GM23338 (cell line): ENCODE data around the gene SDHAF3. TPM values are rescaled to one million over a fixed set of nuclear protein-coding genes. Genes with fewer than 3 reads are reported as not detected.

Experiments
- CREB1 ChIP-seq: fragments of 250-450 bp; sonication (Bioruptor Pico); IDR thresholded peaks from 2 replicates; pipeline ENCODE4 v1.5.0; 2020; ENCODE audit warnings: low read depth, mild to moderate bottlenecking, moderate library complexity
- EZH2 ChIP-seq: fragments of 200-600 bp; sonication (generic); IDR thresholded peaks from one replicate; pipeline ENCODE4 v1.8.0; 2017; ENCODE audit warnings: antibody characterized with exemption, mild to moderate bottlenecking, low read depth; ENCODE audit not compliant: unreplicated experiment
- EZH2phosphoT487 ChIP-seq: fragments of 200-600 bp; sonication (generic); IDR thresholded peaks from one replicate; pipeline ENCODE4 v1.8.1; 2018; ENCODE audit warnings: antibody characterized with exemption; ENCODE audit not compliant: unreplicated experiment
- JUNB ChIP-seq: IDR thresholded peaks from one replicate; pipeline ENCODE4 v1.6.1; 2016; ENCODE audit warnings: antibody characterized with exemption; ENCODE audit not compliant: unreplicated experiment
- STAT1 ChIP-seq: IDR thresholded peaks from one replicate; pipeline ENCODE4 v1.6.1; 2016; ENCODE audit warnings: antibody characterized with exemption; ENCODE audit not compliant: unreplicated experiment
- polyA plus RNA-seq: library from polyadenylated mRNA; unstranded; fragments of >200 nt; fragmentation: Nextera tagmentation; extraction: Ambion mirVana; gene quantifications from 2 replicates; pipeline ENCODE4 v1.2.1, GENCODE V29; 2016
- total RNA-seq: library from RNA; depleted of rRNA; stranded (reverse); fragments of >200 nt; shearing (Covaris generic); gene quantifications from 2 replicates; pipeline ENCODE4 v1.2.3, GENCODE V29; 2014
- TF ChIP-seq, protein P1 (sequence below): fragments of 250-450 bp; sonication (Bioruptor Pico); IDR thresholded peaks from 2 replicates; pipeline ENCODE4 v1.5.0; 2020; ENCODE audit warnings: mild to moderate bottlenecking, moderate library complexity
- TF ChIP-seq, protein P2 (sequence below): IDR thresholded peaks from 2 replicates; pipeline ENCODE4 v1.6.1; 2016; ENCODE audit warnings: antibody characterized with exemption
- TF ChIP-seq, protein P3 (sequence below): IDR thresholded peaks from one replicate; pipeline ENCODE4 v1.6.1; 2018; ENCODE audit warnings: antibody characterized with exemption; ENCODE audit not compliant: unreplicated experiment

Gene SDHAF3
- total and polyA plus RNA-seq, 2 experiments from 2014 or later: 35.5 to 123 TPM

DNA sequence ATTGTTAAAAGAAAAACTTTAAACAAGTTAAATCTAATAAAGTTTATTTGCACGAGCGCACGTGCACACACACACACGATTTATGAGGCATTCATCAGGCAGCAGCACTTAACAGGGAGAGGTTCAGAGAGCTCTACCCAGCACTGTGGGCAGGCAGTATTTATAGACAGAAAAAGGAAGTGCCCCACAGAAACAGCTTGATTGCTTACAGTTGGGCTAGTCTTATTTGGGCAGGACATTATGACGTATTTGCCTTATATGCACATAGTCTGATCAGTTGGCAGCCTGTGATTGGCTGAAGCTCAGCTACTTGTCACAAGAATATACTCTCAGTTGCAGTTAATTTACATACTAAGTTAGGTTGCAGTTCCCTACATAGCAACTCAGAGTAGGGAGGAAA is 1.2 kb upstream of the SDHAF3 start (continued):
- TF ChIP-seq, protein P1, sequence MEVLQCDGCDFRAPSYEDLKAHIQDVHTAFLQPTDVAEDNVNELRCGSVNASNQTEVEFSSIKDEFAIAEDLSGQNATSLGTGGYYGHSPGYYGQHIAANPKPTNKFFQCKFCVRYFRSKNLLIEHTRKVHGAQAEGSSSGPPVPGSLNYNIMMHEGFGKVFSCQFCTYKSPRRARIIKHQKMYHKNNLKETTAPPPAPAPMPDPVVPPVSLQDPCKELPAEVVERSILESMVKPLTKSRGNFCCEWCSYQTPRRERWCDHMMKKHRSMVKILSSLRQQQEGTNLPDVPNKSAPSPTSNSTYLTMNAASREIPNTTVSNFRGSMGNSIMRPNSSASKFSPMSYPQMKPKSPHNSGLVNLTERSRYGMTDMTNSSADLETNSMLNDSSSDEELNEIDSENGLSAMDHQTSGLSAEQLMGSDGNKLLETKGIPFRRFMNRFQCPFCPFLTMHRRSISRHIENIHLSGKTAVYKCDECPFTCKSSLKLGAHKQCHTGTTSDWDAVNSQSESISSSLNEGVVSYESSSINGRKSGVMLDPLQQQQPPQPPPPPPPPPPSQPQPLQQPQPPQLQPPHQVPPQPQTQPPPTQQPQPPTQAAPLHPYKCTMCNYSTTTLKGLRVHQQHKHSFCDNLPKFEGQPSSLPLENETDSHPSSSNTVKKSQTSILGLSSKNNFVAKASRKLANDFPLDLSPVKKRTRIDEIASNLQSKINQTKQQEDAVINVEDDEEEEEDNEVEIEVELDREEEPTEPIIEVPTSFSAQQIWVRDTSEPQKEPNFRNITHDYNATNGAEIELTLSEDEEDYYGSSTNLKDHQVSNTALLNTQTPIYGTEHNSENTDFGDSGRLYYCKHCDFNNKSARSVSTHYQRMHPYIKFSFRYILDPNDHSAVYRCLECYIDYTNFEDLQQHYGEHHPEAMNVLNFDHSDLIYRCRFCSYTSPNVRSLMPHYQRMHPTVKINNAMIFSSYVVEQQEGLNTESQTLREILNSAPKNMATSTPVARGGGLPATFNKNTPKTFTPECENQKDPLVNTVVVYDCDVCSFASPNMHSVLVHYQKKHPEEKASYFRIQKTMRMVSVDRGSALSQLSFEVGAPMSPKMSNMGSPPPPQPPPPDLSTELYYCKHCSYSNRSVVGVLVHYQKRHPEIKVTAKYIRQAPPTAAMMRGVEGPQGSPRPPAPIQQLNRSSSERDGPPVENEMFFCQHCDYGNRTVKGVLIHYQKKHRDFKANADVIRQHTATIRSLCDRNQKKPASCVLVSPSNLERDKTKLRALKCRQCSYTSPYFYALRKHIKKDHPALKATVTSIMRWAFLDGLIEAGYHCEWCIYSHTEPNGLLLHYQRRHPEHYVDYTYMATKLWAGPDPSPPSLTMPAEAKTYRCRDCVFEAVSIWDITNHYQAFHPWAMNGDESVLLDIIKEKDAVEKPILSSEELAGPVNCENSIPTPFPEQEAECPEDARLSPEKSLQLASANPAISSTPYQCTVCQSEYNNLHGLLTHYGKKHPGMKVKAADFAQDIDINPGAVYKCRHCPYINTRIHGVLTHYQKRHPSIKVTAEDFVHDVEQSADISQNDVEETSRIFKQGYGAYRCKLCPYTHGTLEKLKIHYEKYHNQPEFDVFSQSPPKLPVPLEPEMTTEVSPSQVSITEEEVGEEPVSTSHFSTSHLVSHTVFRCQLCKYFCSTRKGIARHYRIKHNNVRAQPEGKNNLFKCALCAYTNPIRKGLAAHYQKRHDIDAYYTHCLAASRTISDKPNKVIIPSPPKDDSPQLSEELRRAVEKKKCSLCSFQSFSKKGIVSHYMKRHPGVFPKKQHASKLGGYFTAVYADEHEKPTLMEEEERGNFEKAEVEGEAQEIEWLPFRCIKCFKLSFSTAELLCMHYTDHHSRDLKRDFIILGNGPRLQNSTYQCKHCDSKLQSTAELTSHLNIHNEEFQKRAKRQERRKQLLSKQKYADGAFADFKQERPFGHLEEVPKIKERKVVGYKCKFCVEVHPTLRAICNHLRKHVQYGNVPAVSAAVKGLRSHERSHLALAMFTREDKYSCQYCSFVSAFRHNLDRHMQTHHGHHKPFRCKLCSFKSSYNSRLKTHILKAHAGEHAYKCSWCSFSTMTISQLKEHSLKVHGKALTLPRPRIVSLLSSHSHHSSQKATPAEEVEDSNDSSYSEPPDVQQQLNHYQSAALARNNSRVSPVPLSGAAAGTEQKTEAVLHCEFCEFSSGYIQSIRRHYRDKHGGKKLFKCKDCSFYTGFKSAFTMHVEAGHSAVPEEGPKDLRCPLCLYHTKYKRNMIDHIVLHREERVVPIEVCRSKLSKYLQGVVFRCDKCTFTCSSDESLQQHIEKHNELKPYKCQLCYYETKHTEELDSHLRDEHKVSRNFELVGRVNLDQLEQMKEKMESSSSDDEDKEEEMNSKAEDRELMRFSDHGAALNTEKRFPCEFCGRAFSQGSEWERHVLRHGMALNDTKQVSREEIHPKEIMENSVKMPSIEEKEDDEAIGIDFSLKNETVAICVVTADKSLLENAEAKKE (CRISPR knock-in tag): no peak
- TF ChIP-seq, protein P2, sequence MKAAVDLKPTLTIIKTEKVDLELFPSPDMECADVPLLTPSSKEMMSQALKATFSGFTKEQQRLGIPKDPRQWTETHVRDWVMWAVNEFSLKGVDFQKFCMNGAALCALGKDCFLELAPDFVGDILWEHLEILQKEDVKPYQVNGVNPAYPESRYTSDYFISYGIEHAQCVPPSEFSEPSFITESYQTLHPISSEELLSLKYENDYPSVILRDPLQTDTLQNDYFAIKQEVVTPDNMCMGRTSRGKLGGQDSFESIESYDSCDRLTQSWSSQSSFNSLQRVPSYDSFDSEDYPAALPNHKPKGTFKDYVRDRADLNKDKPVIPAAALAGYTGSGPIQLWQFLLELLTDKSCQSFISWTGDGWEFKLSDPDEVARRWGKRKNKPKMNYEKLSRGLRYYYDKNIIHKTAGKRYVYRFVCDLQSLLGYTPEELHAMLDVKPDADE: no peak
- TF ChIP-seq, protein P3, sequence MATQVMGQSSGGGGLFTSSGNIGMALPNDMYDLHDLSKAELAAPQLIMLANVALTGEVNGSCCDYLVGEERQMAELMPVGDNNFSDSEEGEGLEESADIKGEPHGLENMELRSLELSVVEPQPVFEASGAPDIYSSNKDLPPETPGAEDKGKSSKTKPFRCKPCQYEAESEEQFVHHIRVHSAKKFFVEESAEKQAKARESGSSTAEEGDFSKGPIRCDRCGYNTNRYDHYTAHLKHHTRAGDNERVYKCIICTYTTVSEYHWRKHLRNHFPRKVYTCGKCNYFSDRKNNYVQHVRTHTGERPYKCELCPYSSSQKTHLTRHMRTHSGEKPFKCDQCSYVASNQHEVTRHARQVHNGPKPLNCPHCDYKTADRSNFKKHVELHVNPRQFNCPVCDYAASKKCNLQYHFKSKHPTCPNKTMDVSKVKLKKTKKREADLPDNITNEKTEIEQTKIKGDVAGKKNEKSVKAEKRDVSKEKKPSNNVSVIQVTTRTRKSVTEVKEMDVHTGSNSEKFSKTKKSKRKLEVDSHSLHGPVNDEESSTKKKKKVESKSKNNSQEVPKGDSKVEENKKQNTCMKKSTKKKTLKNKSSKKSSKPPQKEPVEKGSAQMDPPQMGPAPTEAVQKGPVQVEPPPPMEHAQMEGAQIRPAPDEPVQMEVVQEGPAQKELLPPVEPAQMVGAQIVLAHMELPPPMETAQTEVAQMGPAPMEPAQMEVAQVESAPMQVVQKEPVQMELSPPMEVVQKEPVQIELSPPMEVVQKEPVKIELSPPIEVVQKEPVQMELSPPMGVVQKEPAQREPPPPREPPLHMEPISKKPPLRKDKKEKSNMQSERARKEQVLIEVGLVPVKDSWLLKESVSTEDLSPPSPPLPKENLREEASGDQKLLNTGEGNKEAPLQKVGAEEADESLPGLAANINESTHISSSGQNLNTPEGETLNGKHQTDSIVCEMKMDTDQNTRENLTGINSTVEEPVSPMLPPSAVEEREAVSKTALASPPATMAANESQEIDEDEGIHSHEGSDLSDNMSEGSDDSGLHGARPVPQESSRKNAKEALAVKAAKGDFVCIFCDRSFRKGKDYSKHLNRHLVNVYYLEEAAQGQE: no peak
- TF ChIP-seq EZH2phosphoT487 (no peak), JUNB (no peak), EZH2 (no peak), STAT1 (no peak), CREB1 (CRISPR knock-in tag) (no peak)
